Stimulated activated memory B cell treated with anti-CD40 and anti-IgM and Interleukin-4, amounts not matched to agents 10 μg/mL and 1 μg/mL and 100 μg/mL, for 72 hours (primary cell): Measurements from ENCODE around the gene FNBP1.
"Not testable (repeated sequence)": the region's sequence is repeated elsewhere in the genome, so short reads cannot be mapped to it uniquely, and the experiment has no call there.

Experiments
- ATAC-seq: fragments of 150-1000 bp; cut with Tn5 transposase; 2 replicates; pipeline ENCODE4 v1.10.0; 2021
- H3K27ac Mint-ChIP-seq: one replicate; pipeline ENCODE4 v1.8.0; 2022; ENCODE audit warnings: mild to moderate bottlenecking, mixed read lengths
- H3K27me3 Mint-ChIP-seq: one replicate; pipeline ENCODE4 v1.8.0; 2022; ENCODE audit warnings: mixed read lengths
- H3K36me3 Mint-ChIP-seq: one replicate; pipeline ENCODE4 v1.8.0; 2022; ENCODE audit warnings: mixed read lengths
- H3K4me1 Mint-ChIP-seq: one replicate; pipeline ENCODE4 v1.8.0; 2022; ENCODE audit warnings: mixed read lengths
- H3K4me3 Mint-ChIP-seq: one replicate; pipeline ENCODE4 v1.8.0; 2022; ENCODE audit warnings: mild to moderate bottlenecking, moderate library complexity, mixed read lengths
- H3K9me3 Mint-ChIP-seq: one replicate; pipeline ENCODE4 v1.8.0; 2022; ENCODE audit warnings: mixed read lengths

The FNBP1 gene

GRCh38 chr9:130030651-130031127 is 12.3 kb downstream of the FNBP1 start:
- Mint-ChIP-seq H3K27ac (peak overlapping the region; percentile 100), H3K4me1 (peaks cover 92% of the 10 kb centered on the region), H3K27me3 (no peaks in the 10 kb centered on the region), H3K4me3 (peak overlapping the region; percentile 75), H3K36me3 (peaks cover 45% of the 10 kb centered on the region), H3K9me3 (no peaks in the 10 kb centered on the region)
- peak; percentile 2 for ATAC-seq

GRCh38 chr9:130029223-130029973 is 13.6 kb downstream of the FNBP1 start:
- H3K9me3 Mint-ChIP-seq = no peaks in the 10 kb centered on the region
- H3K27me3 Mint-ChIP-seq = no peaks in the 10 kb centered on the region
- H3K4me3 Mint-ChIP-seq = peak overlapping the region; percentile 72
- H3K27ac Mint-ChIP-seq = peak overlapping the region; percentile 100
- peaks cover 92% of the 10 kb centered on the region for H3K4me1 Mint-ChIP-seq
- peak; percentile 53 for ATAC-seq
- peaks cover 42% of the 10 kb centered on the region for H3K36me3 Mint-ChIP-seq

- peaks cover 98% of the 10 kb centered on the region for H3K4me1 Mint-ChIP-seq
- no peaks in the 10 kb centered on the region for H3K9me3 Mint-ChIP-seq
- no peak for ATAC-seq
- H3K27me3 Mint-ChIP-seq = no peaks in the 10 kb centered on the region
- H3K4me3 Mint-ChIP-seq = peak overlapping the region; percentile 72
- H3K27ac Mint-ChIP-seq = peak overlapping the region; percentile 100
- H3K36me3 Mint-ChIP-seq = peaks cover 43% of the 10 kb centered on the region
These were observed 14.3 kb downstream of the FNBP1 start for GRCh38 chr9:130028493-130029222.

GRCh38 chr9:130027533-130028365 is 15.2 kb downstream of the FNBP1 start:
- Mint-ChIP-seq H3K36me3 (peaks cover 43% of the 10 kb centered on the region), H3K4me3 (peak overlapping the region; percentile 64), H3K4me1 (peaks cover 99% of the 10 kb centered on the region), H3K27ac (peak overlapping the region; percentile 100), H3K9me3 (no peaks in the 10 kb centered on the region), H3K27me3 (no peaks in the 10 kb centered on the region)
- no peak for ATAC-seq

- Mint-ChIP-seq H3K9me3 (no peaks in the 10 kb centered on the region), H3K36me3 (peaks cover 48% of the 10 kb centered on the region), H3K27me3 (no peaks in the 10 kb centered on the region), H3K4me1 (peaks cover 99% of the 10 kb centered on the region), H3K4me3 (peak overlapping the region; percentile 72), H3K27ac (peak overlapping the region; percentile 100)
- no peak for ATAC-seq
These were observed 16.2 kb downstream of the FNBP1 start for GRCh38 chr9:130026583-130027340.

GRCh38 chr9:130024597-130024994 is 18.4 kb downstream of the FNBP1 start:
- Mint-ChIP-seq H3K4me1 (peaks cover 97% of the 10 kb centered on the region), H3K4me3 (peak overlapping the region; percentile 80), H3K27ac (peak overlapping the region; percentile 100), H3K27me3 (no peaks in the 10 kb centered on the region), H3K9me3 (no peaks in the 10 kb centered on the region), H3K36me3 (peaks cover 40% of the 10 kb centered on the region)
- no peak for ATAC-seq

- H3K36me3 Mint-ChIP-seq = peaks cover 39% of the 10 kb centered on the region
- H3K4me1 Mint-ChIP-seq = peaks cover 96% of the 10 kb centered on the region
- no peak for ATAC-seq
- H3K27ac Mint-ChIP-seq = peak overlapping the region; percentile 100
- H3K9me3 Mint-ChIP-seq = no peaks in the 10 kb centered on the region
- no peaks in the 10 kb centered on the region for H3K27me3 Mint-ChIP-seq
- H3K4me3 Mint-ChIP-seq = peak overlapping the region; percentile 80
These were observed 18.9 kb downstream of the FNBP1 start for GRCh38 chr9:130023994-130024596.

GRCh38 chr9:130023144-130023787 is 19.7 kb downstream of the FNBP1 start:
- Mint-ChIP-seq H3K36me3 (peaks cover 36% of the 10 kb centered on the region), H3K27ac (peak overlapping the region; percentile 100), H3K4me1 (peaks cover 96% of the 10 kb centered on the region), H3K27me3 (no peaks in the 10 kb centered on the region), H3K4me3 (peak overlapping the region; percentile 80), H3K9me3 (no peaks in the 10 kb centered on the region)
- peak; percentile 88 for ATAC-seq

- ATAC-seq = peak; percentile 71
- Mint-ChIP-seq H3K4me3 (peak overlapping the region; percentile 80), H3K9me3 (no peaks in the 10 kb centered on the region), H3K4me1 (peaks cover 96% of the 10 kb centered on the region), H3K27me3 (no peaks in the 10 kb centered on the region), H3K36me3 (peaks cover 31% of the 10 kb centered on the region), H3K27ac (peak overlapping the region; percentile 100)
These were observed 20.3 kb downstream of the FNBP1 start for GRCh38 chr9:130022566-130023143.

GRCh38 chr9:130021842-130022241 is 21.1 kb downstream of the FNBP1 start:
- Mint-ChIP-seq H3K36me3 (peaks cover 34% of the 10 kb centered on the region), H3K27ac (peak overlapping the region; percentile 100), H3K4me1 (peaks cover 96% of the 10 kb centered on the region), H3K4me3 (peak overlapping the region; percentile 80)
- not testable (repeated sequence) for H3K9me3 Mint-ChIP-seq, ATAC-seq, H3K27me3 Mint-ChIP-seq

- Mint-ChIP-seq H3K36me3 (peaks cover 42% of the 10 kb centered on the region), H3K4me1 (peaks cover 96% of the 10 kb centered on the region), H3K27me3 (no peaks in the 10 kb centered on the region), H3K4me3 (peak overlapping the region; percentile 18), H3K27ac (peak overlapping the region; percentile 100), H3K9me3 (no peaks in the 10 kb centered on the region)
- no peak for ATAC-seq
These were observed 21.9 kb downstream of the FNBP1 start for GRCh38 chr9:130021123-130021522.

- peaks cover 42% of the 10 kb centered on the region for H3K36me3 Mint-ChIP-seq
- H3K4me1 Mint-ChIP-seq = peaks cover 92% of the 10 kb centered on the region
- peak overlapping the region; percentile 36 for H3K4me3 Mint-ChIP-seq
- no peaks in the 10 kb centered on the region for H3K27me3 Mint-ChIP-seq
- peak overlapping the region; percentile 100 for H3K27ac Mint-ChIP-seq
- H3K9me3 Mint-ChIP-seq = no peaks in the 10 kb centered on the region
- no peak for ATAC-seq
These were observed 22.4 kb downstream of the FNBP1 start for GRCh38 chr9:130020618-130021017.

- Mint-ChIP-seq H3K4me1 (peaks cover 76% of the 10 kb centered on the region), H3K9me3 (no peaks in the 10 kb centered on the region), H3K36me3 (peaks cover 33% of the 10 kb centered on the region), H3K27me3 (no peaks in the 10 kb centered on the region), H3K4me3 (peak overlapping the region; percentile 46), H3K27ac (peak overlapping the region; percentile 100)
- no peak for ATAC-seq
These were observed 24.7 kb downstream of the FNBP1 start for GRCh38 chr9:130018265-130018664.
